HCT116 (cell line): ENCODE measurements around the gene FAM229B. TPM values are rescaled to one million over a fixed set of nuclear protein-coding genes. Genes with fewer than 3 reads are reported as not detected.

ENCODE experiments used
- ATAC-seq: fragments of 200-7000 bp; cut with Tn5 transposase; 2 replicates; pipeline ENCODE4 v1.9.1; 2020; ENCODE audit warnings: mild to moderate bottlenecking, moderate library complexity
- BruUV-seq: library from RNA; stranded (reverse); fragments of 400-500 nt; replicated peaks from 2 replicates; lab custom pipeline; 2021; lab: Mats Ljungman, UMichigan
- CTCF ChIA-PET: fragments of 300-600 bp; sonication (Branson Sonifier 250); formaldehyde crosslinking; loops from one replicate; lab custom pipeline; 2021; ENCODE audit warnings: antibody characterized with exemption; lab: Charles Lee
- POLR2A ChIA-PET: fragments of 300-600, 350-600 bp; sonication (Branson Sonifier 250); formaldehyde crosslinking; loops from one replicate; lab custom pipeline; 2021; ENCODE audit warnings: antibody characterized with exemption; lab: Charles Lee
- RAD21 ChIA-PET, 2 experiments: fragments of 300-600 bp; sonication (Branson Sonifier 250); formaldehyde crosslinking; loops; one replicate each; lab custom pipeline; 2023; ENCODE audit warnings: low total read pairs in 2 of 2; ENCODE audit not compliant: uncharacterized antibody in 2 of 2, unreplicated experiment in 2 of 2, low non-redundant PET in 1 of 2; lab: Charles Lee
- DNase-seq: peaks from one replicate; pipeline ENCODE4 v3.0.0-alpha.2; 2010; ENCODE audit warnings: low read depth, low spot score
- H2AFZ ChIP-seq: fragments of 200-600 bp; shearing (Covaris generic), sonication (generic); 2 replicates; pipeline ENCODE4 v1.6.1; 2017; ENCODE audit warnings: low read depth, mixed run types, mixed read lengths, antibody characterized with exemption, low read length; ENCODE audit not compliant: poor library complexity, severe bottlenecking
- H3K27ac ChIP-seq: 2 replicates; pipeline ENCODE4 v1.5.1; 2012; ENCODE audit warnings: low read depth, low read length
- H3K27me3 ChIP-seq: fragments of 200-600 bp; sonication (generic); 2 replicates; pipeline ENCODE4 v1.6.1; 2016; ENCODE audit warnings: mixed run types, low read length, mixed read lengths; ENCODE audit not compliant: insufficient read depth
- H3K36me3 ChIP-seq, 2 experiments: fragments of 200-500 bp in 1 of 2; fragments of 200-600 bp in 1 of 2; sonication (Bioruptor generic) in 1 of 2; sonication (generic) in 1 of 2; 2 replicates each; pipeline versions ENCODE4 v1.5.1 to v1.6.1; 2014 to 2016; ENCODE audit warnings: low read length in 2 of 2, inconsistent platforms in 1 of 2, mixed read lengths in 1 of 2, mixed run types in 1 of 2; ENCODE audit not compliant: insufficient read depth in 2 of 2, control insufficient read depth in 1 of 2
- H3K4me1 ChIP-seq, 2 experiments: fragments of 200-600 bp in 1 of 2; sonication (generic) in 1 of 2; 2 replicates each; pipeline versions ENCODE4 v1.5.1 to v1.6.1; 2012 to 2017; ENCODE audit warnings: low read length in 2 of 2, inconsistent platforms in 1 of 2, mild to moderate bottlenecking in 1 of 2, mixed read lengths in 1 of 2, mixed run types in 1 of 2, moderate library complexity in 1 of 2; ENCODE audit not compliant: insufficient read depth in 2 of 2, control insufficient read depth in 1 of 2
- H3K4me2 ChIP-seq: fragments of 200-600 bp; sonication (generic); 2 replicates; pipeline ENCODE4 v1.6.1; 2017; ENCODE audit warnings: mixed run types, low read length, mixed read lengths
- H3K4me3 ChIP-seq, 2 experiments: fragments of 200-600 bp in 1 of 2; sonication (generic) in 1 of 2; replicated peaks in 1 of 2; 2 replicates each; pipeline ENCODE4 v1.5.1; 2011 to 2016; ENCODE audit warnings: low read length in 2 of 2, control low read depth in 1 of 2, low read depth in 1 of 2, mild to moderate bottlenecking in 1 of 2, mixed read lengths in 1 of 2, mixed run types in 1 of 2
- H3K79me2 ChIP-seq: fragments of 200-600 bp; sonication (generic); 2 replicates; pipeline ENCODE4 v1.6.1; 2017; ENCODE audit warnings: mild to moderate bottlenecking, mixed run types, low read length, moderate library complexity, mixed read lengths; ENCODE audit not compliant: insufficient read depth
- H3K9ac ChIP-seq: fragments of 200-600 bp; sonication (generic); 2 replicates; pipeline ENCODE4 v1.6.1; 2016; ENCODE audit warnings: low read length, mixed read lengths
- H3K9me2 ChIP-seq: fragments of 200-600 bp; sonication (generic), shearing (Covaris generic); 2 replicates; pipeline ENCODE4 v1.6.1; 2017; ENCODE audit warnings: mixed run types, mild to moderate bottlenecking, moderate library complexity; ENCODE audit not compliant: insufficient read depth
- H3K9me3 ChIP-seq, 2 experiments: fragments of 200-500 bp in 1 of 2; fragments of 200-600 bp in 1 of 2; sonication (Bioruptor generic) in 1 of 2; sonication (generic) in 1 of 2; 2 replicates each; pipeline ENCODE4 v1.6.1; 2014 to 2017; ENCODE audit warnings: low read length in 2 of 2, mixed read lengths in 2 of 2, inconsistent platforms in 1 of 2, low read depth in 1 of 2, mild to moderate bottlenecking in 1 of 2, mixed run types in 1 of 2, moderate library complexity in 1 of 2; ENCODE audit not compliant: control insufficient read depth in 1 of 2, insufficient read depth in 1 of 2
- H4K20me1 ChIP-seq: fragments of 200-600 bp; sonication (generic), shearing (Covaris generic); 2 replicates; pipeline ENCODE4 v1.6.1; 2017; ENCODE audit warnings: mixed run types, mild to moderate bottlenecking, moderate library complexity; ENCODE audit not compliant: insufficient read depth
- EGR1 ChIP-seq: IDR thresholded peaks from 2 replicates; pipeline ENCODE4 v1.6.1; 2012; ENCODE audit warnings: low read depth
- POLR2AphosphoS5 ChIP-seq: IDR thresholded peaks from 2 replicates; pipeline ENCODE4 v1.6.1; 2011; ENCODE audit warnings: mild to moderate bottlenecking, low read depth, low read length, moderate library complexity
- YY1 ChIP-seq: IDR thresholded peaks from 2 replicates; pipeline ENCODE4 v1.6.1; 2011; ENCODE audit warnings: low read length, low read depth, moderate library complexity, mild to moderate bottlenecking; ENCODE audit not compliant: insufficient replicate concordance; ENCODE audit errors: extremely low read depth
- intact Hi-C: fragments of 100-400 bp; cut with micrococcal nuclease; formaldehyde crosslinking; loops from 2 replicates; pipeline ENCODE4 v1.10.0; 2022
- total RNA-seq: library from RNA; stranded (reverse); gene quantifications from one replicate; pipeline ENCODE4 v1.2.1, GENCODE V29; 2021; ENCODE audit not compliant: unreplicated experiment
- TF ChIP-seq, protein P1 (sequence below), 3 experiments: fragments of 200-600 bp in 1 of 3; sonication (generic) in 1 of 3; IDR thresholded peaks in 2 of 3; conservative IDR thresholded peaks in 1 of 3; 2 replicates each; pipeline ENCODE4 v1.5.1; 2012 to 2017; ENCODE audit warnings: low read depth in 2 of 3, low read length in 2 of 3, antibody characterized with exemption in 1 of 3, borderline replicate concordance in 1 of 3, control low read depth in 1 of 3, mild to moderate bottlenecking in 1 of 3, mixed read lengths in 1 of 3, mixed run types in 1 of 3, moderate library complexity in 1 of 3; ENCODE audit not compliant: insufficient read depth in 1 of 3

The FAM229B gene
- total RNA-seq, 1 experiment from 2014 or later = 11.4 TPM

DNA sequence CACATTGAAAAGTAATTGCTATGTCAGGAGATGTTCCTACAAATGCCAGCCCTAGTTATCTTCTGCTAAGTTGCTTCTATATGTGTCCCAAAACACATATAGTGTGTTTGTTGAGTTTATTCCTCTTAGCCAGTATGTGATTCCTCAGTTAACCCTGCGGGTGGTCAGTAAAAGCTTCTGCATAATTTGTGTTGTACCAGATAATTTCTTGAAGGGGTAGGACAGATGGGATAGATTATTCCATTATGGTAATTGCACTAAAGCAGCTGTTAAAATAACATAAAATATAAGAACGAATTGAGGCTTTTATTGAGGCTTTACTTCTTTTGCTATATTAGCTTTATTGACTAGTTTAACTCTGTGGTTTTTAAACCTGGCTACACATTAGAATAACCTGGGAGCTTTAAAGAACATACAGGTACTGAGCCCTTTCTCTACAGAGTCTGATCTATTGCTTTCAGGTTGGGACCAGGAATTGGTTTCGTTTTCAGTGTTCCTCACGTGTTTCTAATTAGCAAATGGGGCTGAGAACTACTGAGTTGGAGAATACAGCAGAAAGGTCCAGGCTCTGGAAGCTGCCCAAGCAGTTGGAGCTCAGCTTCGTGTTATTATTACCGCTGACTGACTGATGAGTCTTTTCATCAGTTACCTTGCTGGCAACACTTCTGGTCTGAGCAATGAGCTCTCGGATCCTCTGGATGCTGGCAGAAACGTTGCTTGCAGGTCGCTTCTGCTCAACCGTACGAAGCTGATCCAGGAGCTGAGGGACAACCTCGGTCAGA, 56.9 kb downstream of the FAM229B start:
- ATAC-seq (no peak), DNase-seq (no peak)
- no peak for TF ChIP-seq YY1
- Histone ChIP-seq H3K79me2 (no peaks in the 10 kb centered on the region), H3K9me2 (no peaks in the 10 kb centered on the region), H3K4me2 (no peak overlapping the region), H3K27me3 (no peaks in the 10 kb centered on the region), H3K9me3 (no peaks in the 10 kb centered on the region), H3K27ac (no peak overlapping the region), H3K4me1 (no peaks in the 10 kb centered on the region), H4K20me1 (no peaks in the 10 kb centered on the region), H3K9ac (no peak overlapping the region), H3K4me3 (no peak overlapping the region), H3K36me3 (no peaks in the 10 kb centered on the region), H2AFZ (no peak overlapping the region)
- no TSS peak for BruUV-seq
- ChIA-PET RAD21 (no interaction called here), POLR2A (no interaction called here), CTCF (interaction anchor here (1.7 kb wide), 1 partner anchor 19 kb away, joined by 4 read pairs; no protein-coding TSS in a partner anchor)
- intact Hi-C loops = no loop called here

DNA sequence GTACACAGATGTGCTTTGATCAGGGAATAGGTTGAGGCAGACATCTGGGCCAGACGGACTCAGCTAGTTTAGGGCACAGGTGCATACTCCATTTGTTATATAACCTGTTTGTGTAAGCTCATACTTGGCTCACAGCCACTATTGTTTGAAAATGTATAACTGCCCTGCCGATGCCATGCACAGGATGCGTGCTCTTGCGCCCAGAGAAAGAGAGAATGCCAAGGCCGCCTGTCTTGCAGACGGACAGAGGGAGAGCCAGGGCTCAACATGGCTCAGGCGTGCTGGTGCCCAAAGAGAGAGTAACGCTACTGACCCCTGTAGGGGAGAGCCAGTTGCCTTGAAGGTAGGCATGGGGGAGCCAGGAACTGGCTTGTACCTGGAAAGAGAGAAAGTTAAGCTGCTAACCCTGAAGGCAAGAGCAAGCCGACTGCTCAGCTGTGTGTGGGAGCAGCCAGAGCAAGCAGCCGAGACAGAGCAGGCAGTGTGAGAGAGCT, 57.7 kb downstream of the FAM229B start:
- RAD21 ChIA-PET = no interaction called here
- no peaks in the 10 kb centered on the region for H3K9me3 ChIP-seq
- no peak overlapping the region for H3K4me3 ChIP-seq
- no peaks in the 10 kb centered on the region for H3K79me2 ChIP-seq
- no peak for DNase-seq
- POLR2A ChIA-PET = no interaction called here
- no peaks in the 10 kb centered on the region for H3K9me2 ChIP-seq
- no peaks in the 10 kb centered on the region for H3K36me3 ChIP-seq
- CTCF ChIA-PET = interaction anchor here (1.7 kb wide), 1 partner anchor 18 kb away, joined by 4 read pairs; no protein-coding TSS in a partner anchor
- H3K4me2 ChIP-seq = no peak overlapping the region
- H2AFZ ChIP-seq = no peak overlapping the region
- no TSS peak for BruUV-seq
- H3K27ac ChIP-seq = no peak overlapping the region
- no peak overlapping the region for H3K9ac ChIP-seq
- TF ChIP-seq, protein P1, sequence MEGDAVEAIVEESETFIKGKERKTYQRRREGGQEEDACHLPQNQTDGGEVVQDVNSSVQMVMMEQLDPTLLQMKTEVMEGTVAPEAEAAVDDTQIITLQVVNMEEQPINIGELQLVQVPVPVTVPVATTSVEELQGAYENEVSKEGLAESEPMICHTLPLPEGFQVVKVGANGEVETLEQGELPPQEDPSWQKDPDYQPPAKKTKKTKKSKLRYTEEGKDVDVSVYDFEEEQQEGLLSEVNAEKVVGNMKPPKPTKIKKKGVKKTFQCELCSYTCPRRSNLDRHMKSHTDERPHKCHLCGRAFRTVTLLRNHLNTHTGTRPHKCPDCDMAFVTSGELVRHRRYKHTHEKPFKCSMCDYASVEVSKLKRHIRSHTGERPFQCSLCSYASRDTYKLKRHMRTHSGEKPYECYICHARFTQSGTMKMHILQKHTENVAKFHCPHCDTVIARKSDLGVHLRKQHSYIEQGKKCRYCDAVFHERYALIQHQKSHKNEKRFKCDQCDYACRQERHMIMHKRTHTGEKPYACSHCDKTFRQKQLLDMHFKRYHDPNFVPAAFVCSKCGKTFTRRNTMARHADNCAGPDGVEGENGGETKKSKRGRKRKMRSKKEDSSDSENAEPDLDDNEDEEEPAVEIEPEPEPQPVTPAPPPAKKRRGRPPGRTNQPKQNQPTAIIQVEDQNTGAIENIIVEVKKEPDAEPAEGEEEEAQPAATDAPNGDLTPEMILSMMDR (IDR thresholded peaks at IDR 0.05 in 2 of 3, conservative IDR thresholded peaks at IDR 0.05 in 1 of 3; ENCODE audit: borderline replicate concordance in 1 of 3, insufficient read depth in 1 of 3, low read depth in 2 of 3, low read length in 2 of 3) = no peak
- TF ChIP-seq EGR1 (no peak), POLR2AphosphoS5 (no peak)
- intact Hi-C loops = no loop called here
- H3K4me1 ChIP-seq = no peaks in the 10 kb centered on the region
- peak; percentile 25; the same call in 1 of the 2 replicates for ATAC-seq
- H4K20me1 ChIP-seq = no peaks in the 10 kb centered on the region
- H3K27me3 ChIP-seq = no peaks in the 10 kb centered on the region
